HG02840 (cell line): ENCODE results near the gene NACC1.
"Not testable (repeated sequence)": the region's sequence is repeated elsewhere in the genome, so short reads cannot be mapped to it uniquely, and the experiment has no call there.

Source experiments
- ATAC-seq: cut with Tn5 transposase; IDR thresholded peaks from one replicate; pipeline ENCODE4 v1.9.1; 2021; ENCODE audit warnings: mild to moderate bottlenecking, moderate library complexity, moderate number of reproducible peaks; ENCODE audit not compliant: unreplicated experiment, low FRiP score

The NACC1 gene

DNA sequence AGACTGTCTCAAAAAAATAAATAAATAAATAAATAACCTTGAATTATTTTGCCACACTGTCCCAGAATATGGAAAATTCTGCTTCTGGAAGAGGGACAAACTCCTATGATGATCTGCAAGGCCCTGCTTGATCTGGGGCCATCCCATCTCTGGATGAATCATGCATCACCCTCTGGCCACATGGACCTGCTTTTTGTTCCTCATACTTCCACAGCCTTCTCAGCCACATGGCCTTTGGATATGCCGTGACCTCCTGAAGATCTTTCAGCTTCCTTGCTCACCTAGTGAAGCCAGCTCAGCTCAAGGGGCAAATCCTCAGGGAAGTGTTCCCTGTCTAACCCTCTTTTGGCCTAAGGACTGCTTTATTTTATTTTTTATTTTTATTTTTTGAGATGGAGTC lies 42.5 kb downstream of the NACC1 start:
- ATAC-seq: no peak

- ATAC-seq: no peak
Observed at GRCh38 chr19:13162724-13163608, 44.9 kb downstream of the NACC1 start.

- no peak for ATAC-seq
Observed at GRCh38 chr19:13163609-13164342, 45.7 kb downstream of the NACC1 start.

GRCh38 chr19:13164343-13165161 lies 46.5 kb downstream of the NACC1 start:
- ATAC-seq: no peak

- ATAC-seq: no peak
Observed at GRCh38 chr19:13165162-13165997, 47.3 kb downstream of the NACC1 start.

DNA sequence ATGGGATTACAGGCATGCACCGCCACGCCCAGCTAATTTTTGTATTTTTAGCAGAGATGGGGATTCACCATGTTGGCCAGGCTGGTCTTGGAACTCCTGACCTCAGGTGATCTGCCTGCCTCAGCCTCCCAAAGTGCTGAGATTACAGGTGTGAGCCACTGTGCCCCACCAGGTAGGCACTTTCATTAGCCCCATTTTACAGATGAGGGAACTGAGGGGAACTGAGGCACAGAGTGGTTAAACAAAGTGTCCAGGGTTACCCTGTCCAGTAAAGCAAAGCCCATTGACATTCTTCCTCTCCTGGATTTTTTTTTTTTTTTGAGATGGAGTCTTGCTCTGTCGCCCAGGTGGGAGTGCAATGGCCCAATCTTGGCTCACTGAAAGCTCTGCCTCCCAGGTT lies 48.1 kb downstream of the NACC1 start:
- not testable (repeated sequence) for ATAC-seq

DNA sequence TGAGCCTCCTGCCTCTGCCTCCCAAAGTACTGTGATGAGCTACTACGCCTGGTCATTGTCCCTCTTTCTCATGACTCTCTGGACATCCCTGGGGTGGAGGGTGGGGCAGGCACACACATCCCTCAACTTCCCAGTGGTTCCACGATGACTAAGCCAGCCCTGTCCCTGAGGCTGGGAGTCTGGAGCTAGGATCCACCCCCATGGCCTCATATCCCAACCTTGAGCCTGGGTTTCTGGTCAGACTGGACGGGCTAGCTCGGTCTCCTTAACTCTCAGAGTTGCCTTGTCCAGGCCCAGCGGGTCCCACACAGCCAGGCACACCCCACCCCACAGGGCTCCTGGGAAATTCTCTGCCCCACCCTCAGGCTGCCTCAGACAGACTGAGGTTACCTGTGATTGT lies 51.7 kb downstream of the NACC1 start:
- no peak for ATAC-seq

DNA sequence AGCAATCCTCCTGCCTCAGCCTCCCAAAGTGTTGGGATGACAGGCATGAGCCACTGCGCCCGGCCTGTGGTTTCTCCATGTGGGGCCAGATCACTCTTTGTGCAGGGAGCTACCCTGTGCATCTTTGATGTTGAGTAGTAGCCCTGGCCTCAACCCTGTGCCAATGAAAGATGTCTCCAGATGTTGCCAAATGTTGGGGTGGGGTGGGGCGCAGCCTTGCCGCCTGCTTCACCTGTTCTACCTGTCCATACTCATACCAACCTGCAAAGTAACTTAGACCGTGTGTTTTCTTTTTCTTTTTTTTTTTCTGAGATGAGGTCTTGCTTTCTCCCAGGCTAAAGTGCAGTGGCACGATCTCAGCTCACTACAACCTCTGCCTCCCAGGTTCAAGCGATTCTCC lies 53.1 kb downstream of the NACC1 start:
- ATAC-seq: no peak

GRCh38 chr19:13172346-13173138 lies 54.5 kb downstream of the NACC1 start:
- ATAC-seq: no peak

GRCh38 chr19:13173139-13173737 lies 55.2 kb downstream of the NACC1 start:
- ATAC-seq: no peak

- ATAC-seq: no peak
Observed at GRCh38 chr19:13176345-13176744, 58.3 kb downstream of the NACC1 start.

DNA sequence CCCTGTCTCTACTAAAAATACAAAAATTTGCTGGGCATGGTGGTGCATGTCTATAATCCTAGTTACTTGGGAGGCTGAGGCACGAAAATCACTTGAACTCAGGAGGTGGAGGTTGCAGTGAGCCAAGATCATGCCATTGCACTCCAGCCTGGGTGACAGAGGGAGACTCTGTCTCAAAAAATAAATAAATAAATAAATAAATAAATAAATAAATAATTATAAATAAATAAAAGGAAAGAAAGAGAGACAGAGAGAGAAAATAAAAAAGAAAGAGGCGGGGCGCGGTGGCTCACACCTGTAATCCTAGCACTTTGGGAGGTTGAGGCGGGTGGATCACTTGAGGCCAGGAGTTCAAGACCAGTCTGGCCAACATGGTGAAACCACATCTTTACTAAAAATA lies 59.5 kb downstream of the NACC1 start:
- not testable (repeated sequence) for ATAC-seq

DNA sequence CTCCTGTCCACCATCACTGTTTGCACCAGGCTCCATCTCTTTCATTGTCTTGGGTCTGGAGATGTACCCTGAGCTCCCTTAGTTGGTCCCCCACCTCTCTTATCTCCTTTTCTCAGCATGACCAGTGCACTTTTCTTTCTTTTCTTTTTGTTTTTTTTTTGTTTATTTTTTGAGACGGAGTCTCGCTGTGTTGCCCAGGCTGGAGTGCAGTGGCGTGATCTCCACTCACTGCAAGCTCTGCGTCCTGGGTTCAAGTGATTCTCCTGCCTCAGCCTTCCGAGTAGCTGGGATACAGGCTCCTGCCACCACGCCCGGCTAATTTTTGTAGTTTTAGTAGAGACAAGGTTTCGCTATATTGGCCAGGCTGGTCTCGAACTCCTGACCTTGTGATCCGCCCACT lies 60.2 kb downstream of the NACC1 start:
- not testable (repeated sequence) for ATAC-seq

DNA sequence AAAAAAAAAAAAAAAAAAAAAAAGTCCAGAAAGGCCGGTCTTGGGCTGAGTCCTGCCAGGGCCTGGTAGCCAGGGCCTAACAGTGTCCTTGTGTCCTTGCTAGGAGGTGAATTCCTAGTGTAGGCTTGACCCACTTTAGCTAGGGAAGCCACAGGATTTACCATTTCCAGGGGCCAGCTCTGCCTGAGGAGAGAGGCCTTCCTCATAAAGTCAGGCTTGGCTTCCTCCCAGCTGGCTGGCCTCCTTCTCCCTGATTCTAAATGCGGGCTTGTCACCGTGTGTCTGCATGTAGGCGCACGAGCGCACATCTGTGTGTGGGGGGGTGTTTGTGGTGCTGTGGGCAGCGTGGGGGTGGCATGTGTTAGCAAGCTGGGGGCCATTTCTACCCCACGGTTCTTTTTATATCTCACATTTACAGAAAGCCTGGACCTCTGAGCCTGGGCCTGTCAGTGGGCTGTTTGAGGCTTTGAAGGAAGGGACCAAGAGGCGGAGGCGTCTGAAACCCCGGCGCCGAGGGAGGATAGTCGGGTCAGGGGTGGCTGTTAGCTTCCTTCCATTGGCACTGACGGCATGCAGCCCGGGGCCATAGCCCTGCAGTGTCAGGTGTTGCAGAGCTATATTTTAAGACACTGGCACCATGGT lies 63.8 kb downstream of the NACC1 start:
- no peak for ATAC-seq

DNA sequence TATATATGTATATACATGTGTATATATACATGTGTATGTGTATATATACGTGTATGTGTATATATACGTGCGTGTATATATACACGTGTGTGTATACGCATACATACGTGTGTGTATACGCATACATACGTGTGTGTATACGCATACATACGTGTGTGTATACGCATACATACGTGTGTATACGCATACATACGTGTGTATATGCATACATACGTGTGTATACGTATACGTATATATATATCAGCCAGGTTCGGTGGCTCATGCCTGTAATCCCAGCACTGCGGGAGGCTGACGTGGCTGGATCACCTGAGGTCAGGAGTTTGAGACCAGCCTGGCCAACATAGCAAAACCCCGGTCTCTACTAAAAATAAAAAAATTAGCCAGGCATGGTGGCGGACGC lies 66.9 kb downstream of the NACC1 start:
- ATAC-seq: not testable (repeated sequence)

DNA sequence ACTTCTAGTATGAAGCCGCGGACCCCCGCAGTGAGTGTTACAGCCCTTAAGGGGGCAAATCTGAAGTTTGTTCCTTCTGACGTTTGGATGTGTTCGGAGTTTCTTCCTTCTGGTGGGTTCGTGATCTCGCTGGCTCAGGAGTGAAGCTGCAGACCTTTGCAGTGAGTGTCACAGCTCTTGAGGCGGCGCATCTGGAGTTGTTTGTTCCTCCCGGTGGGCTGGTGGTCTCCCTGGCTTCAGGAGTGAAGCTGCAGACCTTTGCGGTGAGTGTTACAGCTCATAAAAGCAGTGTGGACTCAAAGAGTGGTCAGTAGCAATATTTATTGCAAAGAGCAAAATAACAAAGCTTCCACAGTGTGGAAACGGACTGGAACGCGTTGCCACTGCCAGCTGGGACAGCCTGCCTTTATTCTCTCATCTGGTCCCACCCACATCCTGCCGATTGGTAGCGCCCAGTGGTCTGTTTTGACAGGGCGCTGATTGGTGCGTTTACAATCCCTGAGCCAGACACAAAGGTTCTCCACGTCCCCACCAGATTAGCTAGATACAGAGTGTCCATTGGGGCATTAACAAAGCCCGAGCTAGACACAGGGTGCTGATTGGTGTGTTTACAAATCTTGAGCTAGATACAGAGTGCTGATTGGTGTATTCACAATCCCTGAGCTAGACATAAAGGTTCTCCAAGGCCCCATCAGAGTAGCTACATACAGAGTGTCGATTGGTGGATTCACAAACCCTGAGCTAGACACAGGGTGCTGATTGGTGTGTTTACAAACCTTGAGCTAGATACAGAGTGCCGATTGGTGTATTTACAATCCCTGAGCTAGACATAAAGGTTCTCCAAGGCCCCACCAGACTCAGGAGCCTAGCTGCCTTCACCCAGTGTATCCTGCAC lies 67.9 kb downstream of the NACC1 start:
- ATAC-seq: not testable (repeated sequence)

DNA sequence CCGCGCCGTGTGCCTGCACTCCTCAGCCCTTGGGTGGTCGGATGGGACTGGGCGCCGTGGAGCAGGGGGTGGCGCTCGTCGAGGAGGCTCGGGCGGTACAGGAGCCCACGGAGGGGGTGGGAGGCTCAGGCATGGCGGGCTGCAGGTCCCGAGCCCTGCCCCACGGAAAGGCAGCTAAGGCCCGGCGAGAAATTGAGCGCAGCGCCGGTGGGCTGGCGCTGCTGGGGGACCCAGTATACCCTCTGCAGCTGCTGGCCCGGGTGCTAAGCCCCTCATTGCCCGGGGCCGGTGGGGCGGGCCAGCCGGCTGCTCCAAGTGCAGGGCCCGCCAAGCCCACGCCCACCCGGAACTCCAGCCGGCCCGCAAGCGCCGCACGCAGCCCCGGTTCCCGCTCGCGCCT lies 68.6 kb downstream of the NACC1 start:
- ATAC-seq: not testable (repeated sequence)
